Stimulated activated CD8-positive, alpha-beta memory T cell treated with anti-CD3 and anti-CD28 coated beads, Interleukin-12 subunit alpha, Interleukin-12 subunit beta, amount 100 ng/mL, for 24 hours (primary cell): Measurements from ENCODE around the gene CCDC185.

Experiments used
- DNase-seq: peaks from one replicate; pipeline ENCODE4 v3.0.0-alpha.2; 2020; ENCODE audit errors: extremely low read depth

Gene CCDC185

GRCh38 chr1:223393275-223394214, at the start of gene CCDC185:
Gene CCDC185 (plus strand): TSS chr1:223393415. CDS start chr1:223393476, 61 bp downstream.
- DNase-seq, result no peak

GRCh38 chr1:223343692-223344091, 49.5 kb upstream of the CCDC185 start:
- DNase-seq, result no peak

GRCh38 chr1:223344491-223344890, 48.7 kb upstream of the CCDC185 start:
- DNase-seq, result no peak

- no peak for DNase-seq
Measured at GRCh38 chr1:223345720-223346119, 47.5 kb upstream of the CCDC185 start.

GRCh38 chr1:223346311-223346710, 46.9 kb upstream of the CCDC185 start:
- DNase-seq, result no peak

DNA sequence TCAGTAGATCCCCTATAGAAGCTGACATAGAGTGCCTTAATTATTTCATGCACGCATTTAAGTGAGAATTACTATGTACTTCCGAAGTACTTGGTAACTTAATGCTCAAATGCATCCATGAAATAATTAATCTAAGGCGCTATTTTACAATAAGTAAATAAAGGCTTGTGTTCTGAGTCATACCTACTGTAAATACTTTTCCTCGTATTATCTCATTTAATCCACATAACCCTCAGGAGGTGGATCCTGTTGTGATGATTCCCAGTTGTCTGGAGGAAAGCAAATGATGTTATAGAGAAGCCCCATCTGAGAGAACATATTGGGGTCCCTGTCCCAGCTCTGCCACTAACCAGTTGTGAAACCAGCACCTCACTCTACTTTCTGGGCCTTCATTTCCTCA, 45.6 kb upstream of the CCDC185 start:
- no peak for DNase-seq

DNA sequence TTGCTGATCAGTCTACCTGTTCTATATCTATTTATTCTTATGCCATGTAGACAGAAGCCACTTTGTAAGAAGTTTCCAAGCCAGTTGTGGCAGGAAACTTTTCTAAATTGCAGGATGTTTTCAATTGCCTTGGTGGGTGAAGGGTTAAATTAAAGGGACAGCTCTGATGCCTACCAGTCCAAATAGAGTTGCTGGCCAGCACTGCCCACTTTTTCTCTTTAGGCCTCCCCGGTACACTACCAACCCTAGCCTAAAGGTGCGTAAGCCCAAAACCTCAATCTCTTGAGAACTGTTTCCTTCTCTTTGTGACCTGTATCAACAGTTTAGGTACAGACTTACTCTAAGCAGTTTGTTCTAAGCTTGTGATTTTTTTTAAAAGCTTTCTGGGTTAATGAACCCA, 44.8 kb upstream of the CCDC185 start:
- no peak for DNase-seq

- no peak for DNase-seq
Measured at GRCh38 chr1:223349241-223349640, 44.0 kb upstream of the CCDC185 start.

- no peak for DNase-seq
Measured at GRCh38 chr1:223350361-223350908, 42.8 kb upstream of the CCDC185 start.

DNA sequence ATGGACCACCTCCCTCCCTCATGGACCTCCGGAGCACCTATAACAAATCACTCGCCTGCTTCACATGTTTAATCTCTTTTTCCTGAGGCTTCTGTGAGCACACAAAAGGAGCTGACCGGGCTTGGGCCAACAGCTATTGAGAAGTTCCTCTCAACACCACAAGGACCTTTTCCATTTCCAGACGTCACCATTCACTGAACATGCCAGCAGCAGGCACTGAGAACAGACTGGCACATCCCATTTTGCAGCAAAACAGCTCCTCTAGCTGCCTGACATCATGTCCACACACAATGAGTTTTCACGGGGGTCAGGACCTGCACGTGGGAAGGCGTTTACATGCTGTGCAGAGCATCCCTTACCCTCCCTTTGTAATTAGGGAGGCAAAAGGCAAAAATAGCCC, 40.3 kb upstream of the CCDC185 start:
- no peak for DNase-seq

DNA sequence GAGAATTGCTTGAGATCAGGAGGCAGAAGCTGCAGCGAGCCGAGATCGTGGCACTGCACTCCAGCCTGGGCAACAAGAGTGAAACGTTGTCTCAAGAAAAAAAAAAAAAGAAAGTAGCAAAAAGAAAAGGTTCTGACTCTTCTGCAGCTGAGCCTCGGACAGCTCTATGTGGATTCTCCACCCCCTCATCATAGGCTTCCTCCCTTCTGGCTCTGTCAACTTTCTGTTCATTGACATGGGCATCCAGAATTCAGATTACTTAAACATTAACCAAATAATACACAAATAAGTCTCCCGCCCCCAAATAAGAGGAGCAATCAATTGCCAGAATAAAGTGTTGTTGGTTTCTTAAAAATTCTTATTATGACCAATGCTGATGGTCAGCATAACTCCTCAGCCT, 39.3 kb upstream of the CCDC185 start:
- no peak for DNase-seq

GRCh38 chr1:223355699-223356098, 37.5 kb upstream of the CCDC185 start:
- DNase-seq, result no peak

DNA sequence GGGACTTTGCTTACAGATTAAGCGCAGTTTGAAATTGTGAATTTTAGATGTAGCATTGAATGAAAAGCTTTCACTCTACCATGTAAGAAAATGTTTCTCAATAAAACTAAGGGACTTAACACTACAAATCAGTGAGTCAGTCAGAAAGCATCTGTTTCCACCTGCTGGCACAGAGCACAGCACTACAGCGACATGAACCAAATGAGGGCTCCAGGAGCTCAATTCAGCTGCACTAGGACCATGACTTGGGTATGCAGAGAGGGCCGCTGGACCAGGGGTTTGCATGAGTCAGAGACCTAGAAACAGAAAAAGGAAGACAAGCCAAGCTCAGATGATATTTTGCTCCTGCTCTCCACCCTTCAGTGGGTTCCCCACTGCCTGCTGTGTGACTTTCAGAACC, 34.4 kb upstream of the CCDC185 start:
- DNase-seq, result no peak

GRCh38 chr1:223363057-223363855, 30.0 kb upstream of the CCDC185 start:
- DNase-seq, result no peak

- no peak for DNase-seq
Measured at GRCh38 chr1:223363856-223364684, 29.1 kb upstream of the CCDC185 start, which contains the start of gene SUSD4. Gene SUSD4 (minus strand): TSS chr1:223364176. CDS start chr1:223363425, 751 bp downstream.

- no peak for DNase-seq
Measured at GRCh38 chr1:223364685-223365382, 28.4 kb upstream of the CCDC185 start.

DNA sequence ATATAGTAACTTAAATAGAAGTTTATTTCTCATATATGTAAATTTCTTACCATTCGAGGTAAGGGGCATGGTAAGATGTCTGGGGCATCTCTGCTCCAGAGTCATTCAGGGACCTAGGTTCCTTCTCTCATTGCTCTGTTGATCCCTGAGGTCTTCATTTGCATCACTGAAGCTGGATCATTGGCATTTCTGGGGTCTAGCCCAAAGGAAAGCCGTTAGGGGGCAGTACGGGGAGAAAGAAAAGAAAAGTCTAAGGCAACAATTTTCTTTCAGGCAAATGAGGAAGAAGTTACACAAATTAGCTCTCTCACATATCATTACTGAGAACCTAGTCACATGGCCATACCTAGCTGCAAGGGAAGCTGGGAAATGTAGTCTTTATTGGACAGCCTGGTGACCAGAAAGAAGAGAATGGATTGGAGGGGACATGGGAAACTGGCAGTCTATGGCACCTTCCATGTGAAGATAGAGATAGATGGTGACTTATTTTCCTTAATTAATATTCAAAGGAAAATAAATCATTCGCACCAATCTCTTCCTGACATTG, 19.1 kb upstream of the CCDC185 start:
- no peak for DNase-seq

DNA sequence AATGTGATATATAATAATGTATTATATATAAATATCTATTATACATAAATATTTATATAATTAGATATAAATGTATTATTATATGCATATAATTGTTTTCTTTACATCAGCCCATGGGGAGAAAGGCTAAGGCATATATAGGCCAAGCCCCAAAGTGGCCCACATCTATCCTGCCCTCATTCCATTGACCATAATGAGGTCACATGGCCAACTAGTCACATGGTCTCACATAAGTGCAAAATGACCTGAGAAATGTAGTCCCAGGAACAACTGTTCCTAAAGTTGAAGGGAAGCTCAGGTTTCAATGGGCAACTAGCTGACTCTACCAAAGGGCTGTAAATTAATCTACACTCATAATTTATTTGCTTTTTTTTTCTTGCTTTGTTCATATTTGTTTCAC, 14.5 kb upstream of the CCDC185 start:
- no peak for DNase-seq

GRCh38 chr1:223386013-223386412, 7.2 kb upstream of the CCDC185 start:
- DNase-seq, result no peak

DNA sequence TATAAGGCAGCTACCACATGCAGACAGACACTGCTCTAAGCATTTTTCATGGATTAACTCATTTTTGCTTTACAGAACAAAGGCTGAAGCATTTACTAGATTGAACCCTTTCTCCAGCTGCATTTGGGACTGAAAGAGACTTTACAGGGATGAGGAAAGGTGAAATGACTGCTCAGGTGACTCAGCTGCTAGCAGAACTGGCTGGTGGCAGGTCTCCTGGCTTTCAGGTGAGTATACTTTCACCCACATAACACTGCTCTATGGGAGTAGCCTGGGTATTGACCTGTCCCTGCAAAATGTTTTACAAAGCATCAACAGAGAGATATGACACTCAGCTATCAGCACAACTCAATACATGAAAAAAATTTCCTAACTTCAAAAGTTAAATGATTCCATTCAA, 2.6 kb upstream of the CCDC185 start:
- no peak for DNase-seq

DNA sequence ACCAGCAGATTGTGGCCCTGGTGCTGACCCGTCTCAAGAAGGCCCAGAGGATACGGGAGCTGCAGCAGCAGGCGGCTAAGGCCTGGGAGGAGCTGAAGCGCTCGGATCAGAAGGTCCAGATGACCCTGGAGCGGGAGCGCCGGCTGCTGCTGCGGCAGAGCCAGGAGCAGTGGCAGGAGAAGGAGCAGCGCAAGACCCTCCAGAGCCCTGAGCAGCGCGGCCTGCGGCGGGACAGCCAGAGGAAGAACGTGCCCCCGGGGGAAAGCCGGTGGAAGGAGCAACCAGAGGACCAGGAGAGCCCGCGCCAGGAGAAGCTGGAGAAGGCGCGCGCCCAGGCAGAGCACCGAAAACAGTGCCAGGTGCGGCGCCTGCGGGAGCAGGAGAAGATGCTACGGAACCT, 1.0 kb downstream of the CCDC185 start:
- DNase-seq, result no peak
